Muscle layer of colon (tissue), 2 donors: ENCODE data around the gene PCK1.
"Not testable (repeated sequence)": the region's sequence is repeated elsewhere in the genome, so short reads cannot be mapped to it uniquely, and the experiment has no call there.

Experiments
- H3K27ac ChIP-seq: one replicate; pipeline ENCODE4 v1.7.0; 2013; ENCODE audit warnings: low read depth, mild to moderate bottlenecking, low read length, moderate library complexity
- H3K27me3 ChIP-seq, 2 donors: one replicate each; pipeline ENCODE4 v1.7.0; 2013; ENCODE audit warnings: low read length in 2 of 2, mild to moderate bottlenecking in 2 of 2; ENCODE audit not compliant: insufficient read depth in 2 of 2, control insufficient read depth in 1 of 2
- H3K36me3 ChIP-seq: one replicate; pipeline ENCODE4 v1.7.0; 2013; ENCODE audit warnings: mild to moderate bottlenecking, low read length; ENCODE audit not compliant: insufficient read depth
- H3K4me1 ChIP-seq: one replicate; pipeline ENCODE4 v1.7.0; 2013; ENCODE audit warnings: mild to moderate bottlenecking, low read length; ENCODE audit not compliant: insufficient read depth
- H3K4me3 ChIP-seq, 2 donors: one replicate each; pipeline ENCODE4 v1.7.0; 2013; ENCODE audit warnings: low read length in 2 of 2, low read depth in 1 of 2, mild to moderate bottlenecking in 1 of 2, moderate library complexity in 1 of 2
- H3K9ac ChIP-seq: one replicate; pipeline ENCODE4 v1.7.0; 2013; ENCODE audit warnings: low read length
- H3K9me3 ChIP-seq: one replicate; pipeline ENCODE4 v1.7.0; 2013; ENCODE audit warnings: mild to moderate bottlenecking, low read length
- donor health status: abdominal sarcoma.
- donor health status: Adenocarcinoma of cecum.

PCK1 gene

DNA sequence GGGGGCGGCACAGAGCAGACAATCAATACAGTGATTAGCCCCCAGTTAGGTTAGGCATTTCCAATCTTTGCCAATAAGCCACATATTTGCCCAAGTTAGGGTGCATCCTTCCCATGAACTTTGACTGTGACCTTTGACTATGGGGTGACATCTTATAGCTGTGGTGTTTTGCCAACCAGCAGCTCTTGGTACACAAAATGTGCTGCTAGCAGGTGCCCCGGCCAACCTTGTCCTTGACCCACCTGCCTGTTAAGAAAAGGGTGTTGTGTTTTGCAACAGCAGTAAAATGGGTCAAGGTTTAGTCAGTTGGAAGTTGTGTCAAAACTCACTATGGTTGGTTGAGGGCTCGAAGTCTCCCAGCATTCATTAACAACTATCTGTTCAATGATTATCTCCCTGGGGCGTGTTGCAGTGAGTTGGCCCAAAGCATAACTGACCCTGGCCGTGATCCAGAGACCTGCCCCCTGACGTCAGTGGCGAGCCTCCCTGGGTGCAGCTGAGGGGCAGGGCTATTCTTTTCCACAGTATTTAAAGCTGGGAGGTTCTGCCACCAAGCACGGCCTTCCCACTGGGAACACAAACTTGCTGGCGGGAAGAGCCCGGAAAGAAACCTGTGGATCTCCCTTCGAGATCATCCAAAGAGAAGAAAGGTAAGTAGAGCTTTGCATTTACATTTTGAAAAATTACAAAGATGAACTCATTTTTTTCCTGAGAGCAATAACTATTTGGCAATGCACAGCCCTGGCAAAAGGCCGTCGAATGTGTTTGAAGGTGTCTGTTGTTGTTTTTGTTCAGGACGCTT lies at the start of gene PCK1:
PCK1 (plus strand) TSS at position 557 of the 802 bp plus-strand sequence. CDS start 302 bp downstream, outside the sequence.
- H3K9me3 ChIP-seq, result no peaks in the 10 kb centered on the region
- peaks cover 0 to 12% of the 10 kb centered on the region in 2 donors for H3K27me3 ChIP-seq
- H3K36me3 ChIP-seq, result no peaks in the 10 kb centered on the region
- no peak within 1 kb of the TSS for H3K27ac ChIP-seq
- H3K4me3 ChIP-seq, result no peak within 1 kb of the TSS
- H3K9ac ChIP-seq, result no peak within 1 kb of the TSS
- H3K4me1 ChIP-seq, result no peaks in the 10 kb centered on the region

DNA sequence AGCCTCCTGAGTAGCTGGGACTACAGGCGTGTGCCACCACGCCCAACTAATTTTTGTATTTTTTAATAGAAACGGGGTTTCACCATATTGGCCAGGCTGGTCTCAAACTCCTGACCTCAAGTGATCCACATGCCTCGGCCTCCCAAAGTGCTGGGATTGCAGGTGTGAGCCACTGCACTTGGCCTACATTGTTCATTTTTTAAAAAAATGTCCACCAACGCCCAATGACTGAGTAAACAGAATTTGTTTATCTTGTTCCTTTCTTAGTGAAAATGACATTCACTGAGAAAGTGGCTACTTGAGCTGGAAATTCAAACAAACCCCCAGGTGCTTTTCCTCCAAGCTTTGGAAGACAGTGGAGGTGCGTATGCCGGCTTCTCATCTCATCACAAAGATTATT lies 49.2 kb upstream of the PCK1 start:
- not testable (repeated sequence) for H3K27ac ChIP-seq, H3K36me3 ChIP-seq, H3K27me3 ChIP-seq, H3K9ac ChIP-seq, H3K4me3 ChIP-seq, H3K9me3 ChIP-seq, H3K4me1 ChIP-seq

DNA sequence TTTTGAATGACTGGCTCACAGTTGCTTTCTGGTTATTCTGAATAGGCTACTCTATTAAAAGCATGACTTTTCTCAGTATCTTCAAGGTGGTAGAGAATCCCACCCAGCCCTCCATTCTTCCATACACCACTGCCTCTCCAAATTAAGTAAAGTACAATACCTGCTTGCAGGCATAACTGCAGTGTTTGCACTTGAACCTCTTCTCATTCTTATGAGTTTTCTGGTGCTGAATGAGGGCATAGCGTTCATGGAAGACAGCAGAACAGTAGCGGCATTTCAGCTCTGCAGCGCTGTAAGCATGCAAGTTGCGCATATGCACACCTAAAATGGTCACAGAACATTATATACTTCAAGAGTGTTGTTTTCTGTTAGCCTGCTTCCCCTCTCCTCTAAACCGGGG lies 48.5 kb upstream of the PCK1 start:
- no peak overlapping the region for H3K27ac ChIP-seq
- no peak overlapping the region for H3K9ac ChIP-seq
- peaks cover 5% of the 10 kb centered on the region for H3K4me1 ChIP-seq
- H3K36me3 ChIP-seq, result no peaks in the 10 kb centered on the region
- no peaks in the 10 kb centered on the region for H3K9me3 ChIP-seq
- peaks cover 0 to 4% of the 10 kb centered on the region in 2 donors for H3K27me3 ChIP-seq
- no peak overlapping the region for H3K4me3 ChIP-seq

DNA sequence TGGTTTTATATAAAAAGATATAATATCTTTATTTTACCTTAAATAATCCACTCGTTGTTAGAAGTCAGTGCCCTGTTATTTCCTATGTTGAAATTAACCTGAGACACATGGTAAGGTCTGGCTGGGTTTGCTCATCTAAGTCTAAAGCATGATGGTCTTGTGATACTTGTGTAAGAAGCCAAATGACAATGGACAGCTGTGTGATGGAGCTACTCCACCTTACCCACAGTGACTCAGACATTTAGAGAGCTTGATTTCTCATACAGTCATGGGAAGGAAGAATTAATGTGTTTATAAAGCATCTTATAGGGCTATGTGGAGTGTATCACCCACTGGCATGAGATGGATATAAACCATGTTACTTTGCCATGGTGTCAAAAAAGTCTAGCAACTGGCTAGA lies 47.7 kb upstream of the PCK1 start:
- Histone ChIP-seq H3K4me3 (no peak overlapping the region), H3K27ac (no peak overlapping the region), H3K9me3 (no peaks in the 10 kb centered on the region), H3K9ac (no peak overlapping the region), H3K36me3 (no peaks in the 10 kb centered on the region), H3K4me1 (peaks cover 5% of the 10 kb centered on the region), H3K27me3 (peaks cover 0 to 4% of the 10 kb centered on the region in 2 donors)

DNA sequence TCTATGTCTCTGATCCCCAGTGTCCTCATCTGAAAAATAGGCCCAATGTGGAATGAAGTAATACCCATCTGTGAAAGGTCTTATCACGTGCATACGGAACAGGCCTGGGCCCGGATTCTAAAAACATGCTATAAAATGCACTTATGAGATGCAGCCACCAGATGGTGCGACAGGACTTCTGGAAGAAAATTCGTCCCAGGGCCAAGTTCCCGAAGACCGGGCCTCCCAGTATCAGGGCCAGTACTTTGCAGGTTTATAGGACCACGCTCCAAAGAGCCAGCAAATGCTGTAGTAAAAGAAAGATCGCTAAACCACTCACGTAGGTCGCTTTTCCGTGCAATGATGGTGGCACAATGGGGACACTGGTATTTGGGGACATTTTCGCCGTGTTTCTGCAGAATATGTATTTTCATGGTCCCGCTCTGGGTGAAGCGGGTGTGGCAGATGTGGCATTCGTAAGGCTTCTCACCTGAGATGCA lies 46.6 kb upstream of the PCK1 start:
- Histone ChIP-seq H3K27ac (no peak overlapping the region), H3K9me3 (no peaks in the 10 kb centered on the region), H3K4me1 (peaks cover 5% of the 10 kb centered on the region), H3K9ac (no peak overlapping the region), H3K36me3 (no peaks in the 10 kb centered on the region), H3K27me3 (peaks cover 0 to 4% of the 10 kb centered on the region in 2 donors), H3K4me3 (no peak overlapping the region)

DNA sequence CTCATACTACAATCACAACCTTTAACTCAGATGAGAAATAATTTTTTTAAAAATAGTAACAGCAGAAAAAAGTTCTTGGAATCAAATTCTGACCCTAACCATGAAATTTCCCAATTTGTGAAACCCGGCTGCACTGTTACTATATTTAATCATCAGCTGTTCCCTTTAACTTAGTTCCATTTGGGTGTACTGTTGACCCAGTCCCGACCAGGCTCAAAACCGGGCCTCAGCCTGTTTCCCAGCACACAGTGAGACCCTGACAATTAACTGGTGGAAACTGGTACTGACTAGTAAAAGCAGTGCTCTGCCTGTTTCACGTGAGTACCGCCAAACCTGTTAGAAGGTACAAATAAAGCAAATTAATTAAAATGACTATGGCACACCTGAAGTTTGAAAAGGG lies 43.0 kb upstream of the PCK1 start:
- Histone ChIP-seq H3K27ac (no peak overlapping the region), H3K9me3 (no peaks in the 10 kb centered on the region), H3K4me1 (peaks cover 5% of the 10 kb centered on the region), H3K4me3 (no peak overlapping the region), H3K27me3 (no peaks in the 10 kb centered on the region), H3K9ac (no peak overlapping the region), H3K36me3 (no peaks in the 10 kb centered on the region)

DNA sequence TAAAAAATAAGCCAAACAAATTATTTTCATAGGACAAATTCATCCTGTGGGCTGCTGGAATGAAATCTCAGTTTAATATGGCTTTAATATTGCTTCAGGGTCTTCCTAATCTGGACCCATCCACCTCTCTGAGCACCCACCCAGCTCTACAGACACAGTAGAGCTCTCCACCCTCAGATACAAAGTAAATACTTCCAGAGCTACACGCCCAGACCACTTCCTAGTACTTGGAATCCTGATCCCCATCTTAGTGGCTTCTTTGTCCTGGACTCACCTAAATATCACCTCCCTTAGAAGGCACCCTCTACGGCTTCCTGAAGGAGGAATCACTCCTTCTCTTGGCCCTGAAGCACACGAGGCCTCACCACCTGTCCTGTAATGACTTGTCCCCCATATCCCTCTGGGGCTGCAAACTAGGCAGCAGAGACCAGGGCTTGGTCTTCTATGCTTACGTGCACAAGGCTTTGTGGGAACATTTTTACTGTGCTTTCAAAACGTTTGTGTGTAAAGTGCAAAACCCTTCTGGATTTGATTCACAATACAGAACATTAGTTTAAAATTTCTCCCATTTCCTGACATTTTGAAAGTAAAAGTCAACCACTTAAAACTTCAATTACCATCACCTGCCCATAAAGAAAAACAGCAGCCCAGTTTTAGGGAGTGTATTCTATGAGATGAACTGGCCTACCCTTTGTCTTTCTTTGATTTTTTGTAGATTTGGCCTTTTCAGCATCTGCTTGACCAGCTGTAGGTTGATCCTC lies 38.4 kb upstream of the PCK1 start:
- H3K27me3 ChIP-seq, result peaks cover 0 to 8% of the 10 kb centered on the region in 2 donors
- no peak overlapping the region for H3K27ac ChIP-seq
- no peak overlapping the region for H3K9ac ChIP-seq
- no peaks in the 10 kb centered on the region for H3K9me3 ChIP-seq
- no peak overlapping the region for H3K4me3 ChIP-seq
- H3K36me3 ChIP-seq, result no peaks in the 10 kb centered on the region
- no peaks in the 10 kb centered on the region for H3K4me1 ChIP-seq

DNA sequence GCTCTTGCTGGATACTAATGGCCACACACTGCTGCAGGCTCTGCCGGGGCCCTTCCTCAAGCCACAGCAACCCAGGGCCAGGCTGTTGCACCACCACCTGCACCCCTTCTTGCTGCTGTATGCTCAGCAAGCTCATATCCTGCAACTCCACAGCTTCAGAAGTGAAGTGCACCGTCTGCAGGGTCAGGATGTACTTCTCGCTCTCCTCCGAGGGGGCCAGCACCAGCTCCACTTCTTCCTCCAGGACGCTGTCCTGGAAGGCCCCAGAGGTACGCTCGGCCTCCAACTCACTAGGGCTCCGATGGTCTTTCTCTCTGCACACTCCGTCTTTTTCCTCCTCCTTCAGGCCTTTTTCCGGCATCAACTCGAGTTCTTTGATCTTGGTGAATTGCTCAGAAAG lies 37.1 kb upstream of the PCK1 start:
- Histone ChIP-seq H3K9ac (no peak overlapping the region), H3K27ac (no peak overlapping the region), H3K27me3 (peaks cover 0 to 8% of the 10 kb centered on the region in 2 donors), H3K36me3 (no peaks in the 10 kb centered on the region), H3K9me3 (no peaks in the 10 kb centered on the region), H3K4me3 (no peak overlapping the region), H3K4me1 (no peaks in the 10 kb centered on the region)

DNA sequence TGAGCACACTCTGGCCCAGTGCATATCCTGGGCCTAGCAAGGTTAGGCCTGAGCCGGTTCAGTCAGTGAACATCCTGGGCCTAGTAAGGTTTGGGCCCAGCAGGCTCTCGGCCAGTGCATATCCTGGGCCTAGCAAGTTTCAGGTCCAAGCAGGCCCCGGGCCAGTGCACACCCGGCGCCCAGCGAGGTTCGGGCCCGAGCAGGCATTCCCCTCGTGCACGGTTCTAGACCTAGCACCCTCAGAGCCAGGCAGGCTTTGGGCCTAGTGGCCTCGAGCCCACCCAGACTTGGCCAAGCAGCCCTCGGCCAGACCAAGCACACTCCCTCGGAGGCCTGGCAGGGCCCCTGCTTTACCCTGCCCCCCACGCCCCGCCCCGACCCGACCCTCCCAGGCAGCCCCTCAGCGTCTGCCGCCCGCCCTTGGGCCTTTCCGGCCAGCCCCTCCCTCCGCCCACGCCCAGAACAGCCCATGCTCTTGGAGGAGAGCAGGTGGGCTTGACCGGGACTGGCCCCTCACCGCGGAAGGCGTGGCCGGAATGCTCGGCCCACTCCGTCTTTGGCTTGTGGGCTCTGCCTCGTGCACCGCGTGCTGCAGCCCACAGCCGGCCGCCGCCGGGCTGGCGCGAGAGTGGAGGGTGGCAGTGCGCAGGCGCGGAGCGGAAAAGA lies 36.3 kb upstream of the PCK1 start, which contains the start of gene CTCFL:
CTCFL (minus strand) TSS at position 630 of the 666 bp plus-strand sequence. CDS start 935 bp downstream, outside the sequence.
- Histone ChIP-seq H3K36me3 (no peaks in the 10 kb centered on the region), H3K27me3 (peaks cover 0 to 8% of the 10 kb centered on the region in 2 donors), H3K9me3 (no peaks in the 10 kb centered on the region), H3K27ac (no peak within 1 kb of the TSS), H3K4me3 (no peak within 1 kb of the TSS), H3K9ac (no peak within 1 kb of the TSS), H3K4me1 (no peaks in the 10 kb centered on the region)

DNA sequence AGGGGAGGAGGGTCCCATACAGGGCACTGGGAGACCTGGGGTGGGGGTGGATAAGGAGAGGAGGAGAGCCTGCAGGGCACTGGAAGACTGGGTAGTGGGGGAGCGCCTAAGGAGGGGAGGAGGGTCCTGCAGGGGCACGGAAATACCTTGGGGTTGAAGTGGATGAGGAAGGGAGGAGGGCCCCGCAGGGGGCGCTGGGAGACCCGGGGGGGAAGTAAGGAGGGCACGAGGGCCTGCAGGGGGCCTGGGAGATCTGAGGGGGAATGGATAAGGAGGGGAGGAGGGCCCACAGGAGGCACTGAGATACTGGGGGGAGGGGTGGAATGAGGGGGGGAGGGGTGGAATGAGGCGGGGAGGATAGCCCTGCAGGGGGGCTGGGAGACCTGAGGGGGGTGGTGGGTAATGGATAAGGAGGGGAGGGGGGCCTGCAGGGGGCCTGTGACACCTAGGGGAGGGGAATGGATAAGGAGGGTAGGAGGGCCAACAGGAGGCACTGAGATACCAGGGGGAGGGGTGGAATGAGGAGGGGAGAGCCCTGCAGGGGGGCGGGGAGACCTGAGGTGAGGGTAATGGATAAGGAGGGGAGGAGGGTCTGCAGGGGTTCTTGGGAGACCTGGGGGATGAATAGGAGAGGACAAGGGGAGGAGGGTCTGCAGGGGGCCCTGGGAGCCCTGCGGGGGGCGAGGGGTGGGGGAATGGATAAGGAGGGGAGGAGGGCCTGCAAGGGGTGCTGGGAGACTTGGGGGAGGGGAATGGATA lies 35.4 kb upstream of the PCK1 start:
- H3K4me3 ChIP-seq, result no peak overlapping the region
- no peaks in the 10 kb centered on the region for H3K4me1 ChIP-seq
- H3K9ac ChIP-seq, result no peak overlapping the region
- H3K27me3 ChIP-seq, result peaks cover 0 to 8% of the 10 kb centered on the region in 2 donors
- no peaks in the 10 kb centered on the region for H3K9me3 ChIP-seq
- no peak overlapping the region for H3K27ac ChIP-seq
- H3K36me3 ChIP-seq, result no peaks in the 10 kb centered on the region
